WERI-Rb-1 (cell line): ENCODE results near the gene LEMD3.

Experiments used
- DNase-seq: peaks from one replicate; pipeline ENCODE4 v3.0.0-alpha.2; 2020
- H3K27ac ChIP-seq: fragments of 250-450 bp; sonication (Bioruptor Pico); 2 replicates; pipeline ENCODE4 v1.5.1; 2020; ENCODE audit warnings: mild to moderate bottlenecking, moderate library complexity
- H3K27me3 ChIP-seq: fragments of 250-450 bp; sonication (Bioruptor Pico); 2 replicates; pipeline ENCODE4 v1.5.1; 2021; ENCODE audit warnings: mild to moderate bottlenecking, low read depth, moderate library complexity; ENCODE audit not compliant: insufficient read depth, severe bottlenecking
- H3K36me3 ChIP-seq: fragments of 250-450 bp; sonication (Bioruptor Pico); 2 replicates; pipeline ENCODE4 v1.5.1; 2020; ENCODE audit warnings: mild to moderate bottlenecking, moderate library complexity
- H3K4me3 ChIP-seq: 2 replicates; pipeline ENCODE4 v1.5.1; 2011; ENCODE audit warnings: low read depth, mild to moderate bottlenecking, control low read depth, low read length
- H3K9me3 ChIP-seq: fragments of 250-450 bp; sonication (Bioruptor Pico); 2 replicates; pipeline ENCODE4 v1.5.1; 2021; ENCODE audit warnings: mild to moderate bottlenecking, moderate library complexity; ENCODE audit not compliant: severe bottlenecking
- TF ChIP-seq, protein P1 (sequence below): IDR thresholded peaks from 2 replicates; pipeline ENCODE4 v1.5.1; 2011; ENCODE audit warnings: low read depth, mild to moderate bottlenecking, control low read depth, inconsistent platforms, low read length

Gene LEMD3

DNA sequence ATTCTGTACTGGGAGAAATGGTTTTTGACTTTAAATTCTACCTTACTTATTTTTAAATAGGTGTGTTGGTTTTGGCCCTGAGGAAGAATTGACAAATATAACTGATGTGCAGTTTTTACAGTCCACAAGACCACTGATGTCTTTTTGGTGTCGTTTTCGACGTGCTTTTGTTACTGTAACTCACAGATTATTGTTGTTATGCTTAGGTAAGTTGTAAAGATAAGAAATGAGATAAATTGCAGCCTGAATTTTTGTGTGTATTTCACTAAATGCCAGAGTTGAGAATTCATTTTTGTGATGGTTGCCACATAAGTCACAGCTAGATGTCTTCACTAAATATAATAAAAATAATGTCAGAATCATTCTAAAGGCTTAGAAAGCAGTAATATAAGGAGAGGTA is 69.2 kb downstream of the LEMD3 start:
- Histone ChIP-seq H3K4me3 (no peak overlapping the region), H3K9me3 (no peaks in the 10 kb centered on the region), H3K27ac (no peak overlapping the region), H3K36me3 (peaks cover 31% of the 10 kb centered on the region), H3K27me3 (no peaks in the 10 kb centered on the region)
- TF ChIP-seq, protein P1, sequence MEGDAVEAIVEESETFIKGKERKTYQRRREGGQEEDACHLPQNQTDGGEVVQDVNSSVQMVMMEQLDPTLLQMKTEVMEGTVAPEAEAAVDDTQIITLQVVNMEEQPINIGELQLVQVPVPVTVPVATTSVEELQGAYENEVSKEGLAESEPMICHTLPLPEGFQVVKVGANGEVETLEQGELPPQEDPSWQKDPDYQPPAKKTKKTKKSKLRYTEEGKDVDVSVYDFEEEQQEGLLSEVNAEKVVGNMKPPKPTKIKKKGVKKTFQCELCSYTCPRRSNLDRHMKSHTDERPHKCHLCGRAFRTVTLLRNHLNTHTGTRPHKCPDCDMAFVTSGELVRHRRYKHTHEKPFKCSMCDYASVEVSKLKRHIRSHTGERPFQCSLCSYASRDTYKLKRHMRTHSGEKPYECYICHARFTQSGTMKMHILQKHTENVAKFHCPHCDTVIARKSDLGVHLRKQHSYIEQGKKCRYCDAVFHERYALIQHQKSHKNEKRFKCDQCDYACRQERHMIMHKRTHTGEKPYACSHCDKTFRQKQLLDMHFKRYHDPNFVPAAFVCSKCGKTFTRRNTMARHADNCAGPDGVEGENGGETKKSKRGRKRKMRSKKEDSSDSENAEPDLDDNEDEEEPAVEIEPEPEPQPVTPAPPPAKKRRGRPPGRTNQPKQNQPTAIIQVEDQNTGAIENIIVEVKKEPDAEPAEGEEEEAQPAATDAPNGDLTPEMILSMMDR = no peak
- DNase-seq = no peak

DNA sequence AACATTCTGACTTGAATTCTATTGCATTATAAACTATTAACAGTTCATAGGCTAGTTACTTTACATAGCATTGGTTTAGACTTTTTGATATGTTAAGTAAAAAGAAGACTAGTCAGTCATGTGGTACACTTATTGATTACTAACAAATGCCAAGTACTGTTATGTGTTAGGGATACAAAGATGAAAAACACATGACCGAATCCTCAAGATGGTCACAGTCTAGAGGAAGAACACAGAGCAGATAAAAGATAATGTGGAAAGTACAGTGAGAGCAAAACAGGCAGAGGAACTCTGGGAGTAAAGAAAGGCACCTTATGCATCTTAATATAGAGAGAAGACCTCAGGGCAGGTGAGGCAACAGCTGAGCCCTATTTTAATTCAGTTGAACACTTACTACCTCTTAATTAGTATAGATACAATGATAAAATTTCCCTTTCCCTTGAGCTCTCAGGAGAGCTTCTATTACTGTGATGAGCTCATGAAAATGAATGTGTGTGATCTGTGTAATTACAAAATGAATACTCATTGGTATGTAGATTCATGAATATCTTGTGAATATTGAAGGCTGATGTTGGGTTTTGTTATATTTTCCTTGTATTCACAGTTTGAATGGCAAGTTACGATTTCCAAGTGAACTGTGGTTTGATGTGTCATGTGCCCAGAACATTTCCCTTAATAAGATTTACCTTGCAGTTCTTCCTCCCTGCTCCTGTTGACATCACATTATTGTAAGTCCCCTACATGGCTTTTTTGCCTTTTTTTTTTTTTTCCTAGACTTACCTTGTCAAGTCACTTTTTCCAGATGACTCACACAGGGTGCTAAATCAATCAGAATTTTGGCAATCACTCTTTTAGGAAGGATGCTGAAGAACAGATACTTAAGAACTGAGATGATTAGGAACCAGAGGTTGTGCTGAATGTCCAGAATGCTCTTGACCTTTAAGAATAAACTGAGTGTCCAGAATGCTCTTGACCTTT is 79.6 kb downstream of the LEMD3 start:
- Histone ChIP-seq H3K4me3 (no peak overlapping the region), H3K27me3 (no peaks in the 10 kb centered on the region), H3K9me3 (no peaks in the 10 kb centered on the region), H3K36me3 (peaks cover 16% of the 10 kb centered on the region), H3K27ac (no peak overlapping the region)
- DNase-seq = no peak
- TF ChIP-seq, protein P1 = no peak

DNA sequence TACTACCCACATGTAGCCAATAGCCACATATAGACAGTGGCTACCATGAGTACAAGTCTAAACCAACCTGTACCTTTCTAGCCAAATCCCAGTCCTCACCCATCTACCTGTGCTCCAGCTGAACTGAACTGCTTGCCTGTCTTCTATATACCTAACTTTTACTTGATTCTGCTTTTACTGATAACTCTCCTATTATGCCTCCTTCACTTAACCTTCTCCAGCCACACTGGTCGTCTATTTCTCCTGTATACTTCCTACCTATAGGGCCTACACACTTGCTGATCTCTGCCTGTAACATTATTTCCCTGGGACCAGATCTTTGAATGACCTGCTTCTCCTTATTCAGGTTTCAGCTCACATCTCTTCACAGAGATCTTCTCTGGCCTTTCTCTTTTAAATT is 83.1 kb downstream of the LEMD3 start:
- TF ChIP-seq, protein P1 = no peak
- H3K27ac ChIP-seq = no peak overlapping the region
- H3K36me3 ChIP-seq = peaks cover 4% of the 10 kb centered on the region; the same call in 1 of the 2 replicates

DNA sequence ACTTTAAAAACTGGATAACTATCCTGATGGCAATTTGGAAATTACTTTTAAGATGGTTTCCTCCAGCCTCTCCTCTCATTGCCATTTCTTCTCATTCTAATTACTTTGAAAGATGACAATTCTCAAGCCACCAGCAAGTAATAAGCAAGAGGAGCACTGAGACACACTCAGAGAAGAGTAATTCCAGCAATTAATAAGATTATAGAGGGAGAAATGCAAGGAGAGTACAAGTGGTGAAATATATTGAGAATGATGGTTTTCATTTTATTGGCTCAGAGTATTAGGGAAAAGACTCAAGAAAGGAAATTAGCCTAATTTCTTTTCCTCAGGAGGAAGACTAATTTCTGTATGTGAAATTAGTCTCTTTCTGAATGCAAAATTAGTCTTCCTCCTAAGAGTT is 88.6 kb downstream of the LEMD3 start:
- H3K36me3 ChIP-seq = no peaks in the 10 kb centered on the region
- TF ChIP-seq, protein P1 = no peak
- H3K27ac ChIP-seq = no peak overlapping the region
- H3K9me3 ChIP-seq = no peaks in the 10 kb centered on the region
- H3K4me3 ChIP-seq = no peak overlapping the region
- DNase-seq = no peak
- no peaks in the 10 kb centered on the region for H3K27me3 ChIP-seq

More for the DNA sequence above, 83.1 kb downstream of the LEMD3 start:
- no peak overlapping the region for H3K4me3 ChIP-seq
- no peaks in the 10 kb centered on the region for H3K27me3 ChIP-seq
- H3K9me3 ChIP-seq = no peaks in the 10 kb centered on the region
- DNase-seq = no peak

DNA sequence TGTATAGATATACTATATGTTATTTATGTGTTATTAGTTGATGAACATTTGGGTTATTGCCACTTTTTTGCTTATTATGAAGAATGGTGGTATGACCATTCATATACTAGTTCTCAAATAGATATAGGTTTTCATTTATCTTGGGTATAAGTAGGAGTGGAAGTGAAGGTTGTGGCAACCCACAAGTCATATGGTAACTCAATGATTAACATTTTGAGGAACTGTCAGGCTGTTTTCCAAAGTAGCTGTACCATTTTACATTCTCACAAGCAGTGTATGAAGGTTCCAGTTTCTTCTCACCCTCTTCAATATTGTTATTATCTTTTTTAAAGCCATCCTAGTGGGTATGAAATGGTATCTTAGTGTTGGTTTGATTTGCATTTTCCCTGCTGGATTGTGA is 90.1 kb downstream of the LEMD3 start:
- Histone ChIP-seq H3K36me3 (no peaks in the 10 kb centered on the region), H3K4me3 (no peak overlapping the region), H3K27me3 (no peaks in the 10 kb centered on the region), H3K9me3 (no peaks in the 10 kb centered on the region), H3K27ac (no peak overlapping the region)
- no peak for DNase-seq
- TF ChIP-seq, protein P1 = no peak
